H1 (cell line): ENCODE results near the gene SCARF1. TPM values are rescaled to one million over a fixed set of nuclear protein-coding genes. Genes with fewer than 3 reads are reported as not detected.

Experiments used
- CTCF ChIA-PET: fragments of 300-600 bp; sonication (Branson Sonifier 250); formaldehyde crosslinking; loops from one replicate; lab custom pipeline; 2021; ENCODE audit not compliant: partially characterized antibody; lab: Charles Lee
- POLR2A ChIA-PET: fragments of 300-600 bp; sonication (Branson Sonifier 250); formaldehyde crosslinking; loops from one replicate; lab custom pipeline; 2021; ENCODE audit warnings: inconsistent platforms; ENCODE audit not compliant: partially characterized antibody; lab: Charles Lee
- DNase-seq, 2 experiments: peaks; one replicate each; pipeline versions ENCODE4 v3.0.0 to v3.0.0-alpha.2; 2010 to 2022; ENCODE audit warnings: low spot score in 2 of 2, low read depth in 1 of 2, mixed read lengths in 1 of 2
- FAIRE-seq: peaks from 2 replicates; lab custom pipeline; 2011; peaks lifted over from hg19 to GRCh38; lab: Jason Lieb, UNC
- H2AFZ ChIP-seq: 2 replicates; pipeline ENCODE4 v1.8.1; 2012; ENCODE audit warnings: low read length, inconsistent platforms
- H2AK5ac ChIP-seq: 2 replicates; pipeline ENCODE4 v1.6.1; 2013; ENCODE audit warnings: low read depth, low read length
- H2BK120ac ChIP-seq: replicated peaks from 2 replicates; pipeline ENCODE3; 2013; ENCODE audit warnings: low read depth, low read length, inconsistent platforms
- H2BK12ac ChIP-seq: 2 replicates; pipeline ENCODE4 v1.6.1; 2013; ENCODE audit warnings: low read depth, low read length
- H2BK15ac ChIP-seq: 2 replicates; pipeline ENCODE4 v1.6.1; 2013; ENCODE audit warnings: low read length
- H2BK20ac ChIP-seq: 2 replicates; pipeline ENCODE4 v1.6.1; 2013; ENCODE audit warnings: low read length
- H2BK5ac ChIP-seq: 2 replicates; pipeline ENCODE4 v1.6.1; 2013; ENCODE audit warnings: low read depth, low read length
- H3K14ac ChIP-seq: 2 replicates; pipeline ENCODE4 v1.6.1; 2013; ENCODE audit warnings: inconsistent platforms; ENCODE audit not compliant: insufficient read length
- H3K18ac ChIP-seq: 2 replicates; pipeline ENCODE4 v1.6.1; 2013; ENCODE audit warnings: low read length; ENCODE audit errors: extremely low read depth
- H3K23ac ChIP-seq: 2 replicates; pipeline ENCODE4 v1.6.1; 2013; ENCODE audit warnings: inconsistent platforms; ENCODE audit not compliant: insufficient read length
- H3K23me2 ChIP-seq: 2 replicates; pipeline ENCODE4 v1.6.1; 2013; ENCODE audit warnings: low read depth, low read length
- H3K27ac ChIP-seq: 2 replicates; pipeline ENCODE4 v1.6.1; 2011; ENCODE audit warnings: low read depth, low read length, inconsistent platforms
- H3K27me3 ChIP-seq, 4 experiments: replicated peaks in 1 of 4; 1 replicate in 1 of 4; 2 replicates in 3 of 4; pipeline versions ENCODE4 v1.6.1 to v1.8.1; 2011 to 2013; ENCODE audit warnings: low read length in 3 of 4, mild to moderate bottlenecking in 3 of 4, inconsistent platforms in 2 of 4, mixed read lengths in 2 of 4, moderate library complexity in 1 of 4; ENCODE audit not compliant: control insufficient read depth in 3 of 4, insufficient read depth in 3 of 4; ENCODE audit errors: extremely low read depth in 1 of 4
- H3K36me3 ChIP-seq, 4 experiments: 2 replicates each; pipeline versions ENCODE4 v1.6.1 to v1.8.1; 2011 to 2013; ENCODE audit warnings: mild to moderate bottlenecking in 4 of 4, low read length in 3 of 4, moderate library complexity in 2 of 4, control low read depth in 1 of 4, inconsistent platforms in 1 of 4; ENCODE audit not compliant: insufficient read depth in 4 of 4, control insufficient read depth in 2 of 4
- H3K4ac ChIP-seq: replicated peaks from 2 replicates; pipeline ENCODE3; 2013; ENCODE audit warnings: low read length, low read depth, mixed read lengths, inconsistent platforms; ENCODE audit not compliant: insufficient read length
- H3K4me1 ChIP-seq, 4 experiments: replicated peaks in 1 of 4; 1 replicate in 1 of 4; 2 replicates in 3 of 4; pipeline versions ENCODE4 v1.6.1 to v1.8.1; 2011 to 2013; ENCODE audit warnings: low read length in 3 of 4, inconsistent platforms in 2 of 4, mixed read lengths in 1 of 4; ENCODE audit not compliant: insufficient read depth in 4 of 4, control insufficient read depth in 3 of 4
- H3K4me2 ChIP-seq, 2 experiments: 2 replicates each; pipeline versions ENCODE4 v1.6.1 to v1.8.1; 2011 to 2013; ENCODE audit warnings: low read depth in 2 of 2, low read length in 2 of 2, control low read depth in 1 of 2, inconsistent platforms in 1 of 2, mild to moderate bottlenecking in 1 of 2; ENCODE audit not compliant: insufficient read depth in 1 of 2
- H3K4me3 ChIP-seq, 4 experiments: fragments of 200-600, 300-600 bp in 1 of 4; sonication (generic), shearing (Covaris generic), sonication (Bioruptor Twin) in 1 of 4; 2 replicates each; pipeline versions ENCODE4 v1.5.1 to v1.8.1; 2011 to 2016; ENCODE audit warnings: low read length in 4 of 4, low read depth in 3 of 4, control low read depth in 2 of 4, inconsistent platforms in 2 of 4, mild to moderate bottlenecking in 2 of 4, mixed read lengths in 1 of 4, moderate library complexity in 1 of 4; ENCODE audit not compliant: insufficient read depth in 2 of 4; ENCODE audit errors: extremely low read depth in 1 of 4
- H3K56ac ChIP-seq: replicated peaks from 2 replicates; pipeline ENCODE3; 2013; ENCODE audit warnings: low read depth, mild to moderate bottlenecking, mixed read lengths, low read length, inconsistent platforms; ENCODE audit not compliant: insufficient read length
- H3K79me1 ChIP-seq: 2 replicates; pipeline ENCODE4 v1.6.1; 2013; ENCODE audit warnings: low read depth, low read length, control low read depth
- H3K79me2 ChIP-seq, 2 experiments: 2 replicates each; pipeline versions ENCODE4 v1.6.1 to v1.8.1; 2012 to 2013; ENCODE audit warnings: low read length in 2 of 2, mild to moderate bottlenecking in 2 of 2, inconsistent platforms in 1 of 2; ENCODE audit not compliant: insufficient read depth in 2 of 2, control insufficient read depth in 1 of 2
- H3K9ac ChIP-seq, 4 experiments: replicated peaks in 1 of 4; 1 replicate in 1 of 4; 2 replicates in 3 of 4; pipeline versions ENCODE4 v1.6.1 to v1.8.1; 2011 to 2013; ENCODE audit warnings: low read depth in 3 of 4, low read length in 3 of 4, control low read depth in 2 of 4, mild to moderate bottlenecking in 2 of 4, moderate library complexity in 2 of 4, inconsistent platforms in 1 of 4; ENCODE audit errors: extremely low read depth in 1 of 4
- H3K9me3 ChIP-seq, 2 experiments: 2 replicates each; pipeline versions ENCODE4 v1.6.1 to v1.8.1; 2012 to 2013; ENCODE audit warnings: mild to moderate bottlenecking in 2 of 2, moderate library complexity in 2 of 2, control low read depth in 1 of 2, inconsistent platforms in 1 of 2, low read depth in 1 of 2, low read length in 1 of 2, mixed read lengths in 1 of 2; ENCODE audit not compliant: insufficient read depth in 2 of 2
- H4K20me1 ChIP-seq, 2 experiments: replicated peaks in 1 of 2; 2 replicates each; pipeline versions ENCODE3 to v1.8.1; 2011 to 2013; ENCODE audit warnings: inconsistent platforms in 2 of 2, low read length in 2 of 2, mild to moderate bottlenecking in 1 of 2; ENCODE audit not compliant: insufficient read depth in 2 of 2, control insufficient read depth in 1 of 2
- H4K5ac ChIP-seq: 2 replicates; pipeline ENCODE4 v1.6.1; 2013; ENCODE audit warnings: low read length, low read depth, mixed read lengths, inconsistent platforms; ENCODE audit not compliant: insufficient read length
- H4K8ac ChIP-seq: 2 replicates; pipeline ENCODE4 v1.8.0; 2013; ENCODE audit warnings: mild to moderate bottlenecking, moderate library complexity, low read length, inconsistent platforms; ENCODE audit not compliant: insufficient read depth; ENCODE audit errors: extremely low read depth
- H4K91ac ChIP-seq: replicated peaks from 2 replicates; pipeline ENCODE3; 2013; ENCODE audit warnings: low read length, mixed read lengths, inconsistent platforms; ENCODE audit not compliant: insufficient read length
- ATF2 ChIP-seq: IDR thresholded peaks from 2 replicates; pipeline ENCODE4 v1.6.1; 2012; ENCODE audit warnings: low read length, inconsistent platforms
- KDM1A ChIP-seq: fragments of 200-600, 300-600 bp; sonication (generic); IDR thresholded peaks from 2 replicates; pipeline ENCODE4 v1.7.1; 2016; ENCODE audit warnings: mild to moderate bottlenecking, low read length, borderline replicate concordance
- WGBS, 2 experiments: shearing (Covaris generic) in 1 of 2; methylation state at CpG; one replicate each; pipeline versions ENCODE4 v1.1.6 to v1.1.7; 2013 to 2015; ENCODE audit warnings: low lambda C conversion rate in 2 of 2, mixed read lengths in 2 of 2, inconsistent platforms in 1 of 2, low coverage in 1 of 2, missing lambda C conversion rate in 1 of 2; ENCODE audit not compliant: insufficient replicate concordance in 2 of 2, insufficient coverage in 1 of 2, insufficient read length in 1 of 2; ENCODE audit errors: extremely low coverage in 1 of 2, missing lambda C conversion rate in 1 of 2; 5-methylcytosine and 5-hydroxymethylcytosine counted together
- polyA plus RNA-seq, 7 experiments: library from polyadenylated mRNA; depleted of rRNA in 3 of 7; stranded (reverse) in 5 of 7; unstranded in 2 of 7; fragments of >200 nt in 5 of 7; fragments of 200-250 nt in 2 of 7; gene quantifications; 1 replicate in 5 of 7; 2 replicates in 1 of 7; 4 replicates in 1 of 7; pipeline versions ENCODE4 v1.2.1 to v1.2.3, GENCODE V29; 2011 to 2013; ENCODE audit warnings: missing spikeins in 2 of 7, mixed read lengths in 2 of 7
- total RNA-seq: library from RNA; stranded (reverse); fragmentation: NEBNext Ultra II Directional; extraction: Animal tissue kit (Norgen Biotek cat#: 25700); gene quantifications from 2 replicates; pipeline ENCODE4 v1.2.1, GENCODE V29; 2021

Gene SCARF1
- total and polyA plus RNA-seq, 2 of the 8 experiments (the other 6 are each of a cell fraction or from before 2014, with no cell fraction given) = 1.1 to 1.6 TPM

GRCh38 chr17:1635675-1636465 lies 9.7 kb downstream of the SCARF1 start:
- no peak for FAIRE-seq

More at GRCh38 chr17:1635675-1636465, 9.7 kb downstream of the SCARF1 start:
- Histone ChIP-seq H2BK20ac (no peak overlapping the region), H3K9ac (no peak overlapping the region), H3K18ac (no peak overlapping the region), H3K56ac (no peak overlapping the region), H3K79me2 (no peaks in the 10 kb centered on the region), H4K20me1 (no peaks in the 10 kb centered on the region), H4K8ac (no peak overlapping the region), H3K14ac (no peak overlapping the region), H3K27me3 (no peaks in the 10 kb centered on the region), H2BK120ac (no peak overlapping the region), H2AFZ (no peak overlapping the region), H3K9me3 (no peaks in the 10 kb centered on the region), H3K4ac (no peak overlapping the region), H2BK5ac (no peak overlapping the region), H2BK15ac (no peak overlapping the region), H4K91ac (no peak overlapping the region), H3K23ac (no peak overlapping the region), H3K4me3 (no peak overlapping the region), H4K5ac (no peak overlapping the region), H3K36me3 (0 out of 8 replicates have a peak, but pooled peaks cover 0 to 2% (median 0%) of the 10 kb centered on the region in 4 experiments), H3K79me1 (no peaks in the 10 kb centered on the region), H2AK5ac (no peak overlapping the region), H3K23me2 (no peaks in the 10 kb centered on the region), H3K4me2 (no peak overlapping the region), H2BK12ac (no peak overlapping the region), H3K4me1 (peaks cover 0 to 23% (median 9%) of the 10 kb centered on the region in 4 experiments; a peak in 4 of 7 replicates), H3K27ac (no peak overlapping the region)
- WGBS, 2 experiments = 81% methylated on average over 10 of the region's 10 CpGs; no CpG with 5 or more reads in 1 of the 2 experiments
- ChIA-PET CTCF (interaction anchor here (0.7 to 14.5 kb wide), 9 partner anchors 8 to 303 kb away, joined by 3 to 146 read pairs (median 4); no protein-coding TSS in a partner anchor), POLR2A (no interaction called here)
- no peak for DNase-seq
- TF ChIP-seq KDM1A (peak; percentile 17; the same call in 1 of the 2 replicates), ATF2 (no peak)
